HepG2 (cell line): ENCODE results near the gene PJA2. TPM values are rescaled to one million over a fixed set of nuclear protein-coding genes. Genes with fewer than 3 reads are reported as not detected.

Source experiments
- ATAC-seq: fragments of 200-7000 bp; cut with Tn5 transposase; 3 replicates; pipeline ENCODE4 v1.9.1; 2020; ENCODE audit warnings: mild to moderate bottlenecking, moderate library complexity
- BruUV-seq: library from RNA; stranded (reverse); fragments of 400-500 nt; replicated peaks from 2 replicates; lab custom pipeline; 2021; lab: Mats Ljungman, UMichigan
- CTCF ChIA-PET: fragments of 300-600 bp; formaldehyde crosslinking; extraction: SDS; loops from one replicate; lab custom pipeline; 2021; ENCODE audit warnings: low total read pairs, inconsistent platforms, low intra/inter-chr PET ratio; lab: Yijun Ruan, JAX
- POLR2A ChIA-PET: fragments of 350-600 bp; sonication (Branson Sonifier 250); formaldehyde crosslinking; loops from one replicate; lab custom pipeline; 2020; ENCODE audit warnings: antibody characterized with exemption, inconsistent platforms; lab: Yijun Ruan, JAX
- DNase-seq: peaks from one replicate; pipeline ENCODE4 v3.0.0-alpha.2; 2015; ENCODE audit warnings: low spot score
- FAIRE-seq: peaks from 3 replicates; lab custom pipeline; 2011; peaks lifted over from hg19 to GRCh38; lab: Jason Lieb, UNC
- H2AFZ ChIP-seq: one replicate; pipeline ENCODE4 v1.6.1; 2011; ENCODE audit warnings: low read length, inconsistent platforms
- H3K27ac ChIP-seq: fragments of 300-600 bp; 3 replicates; pipeline ENCODE4 v1.8.0; 2011; ENCODE audit warnings: mixed run types, mild to moderate bottlenecking, mixed read lengths, low read length, inconsistent platforms; ENCODE audit not compliant: insufficient read depth; ENCODE audit errors: extremely low read length
- H3K27me3 ChIP-seq, 2 experiments: fragments of 200-600 bp in 1 of 2; 2 replicates in 1 of 2; 3 replicates in 1 of 2; pipeline versions ENCODE4 v1.6.0 to v1.8.0; 2011; ENCODE audit warnings: low read length in 2 of 2, mild to moderate bottlenecking in 2 of 2, moderate library complexity in 2 of 2, inconsistent platforms in 1 of 2; ENCODE audit not compliant: insufficient read depth in 2 of 2, control insufficient read depth in 1 of 2
- H3K36me3 ChIP-seq, 2 experiments: fragments of 200-600 bp in 1 of 2; replicated peaks in 1 of 2; 2 replicates in 1 of 2; 3 replicates in 1 of 2; pipeline versions ENCODE4 v1.5.1 to v1.8.0; 2011; ENCODE audit warnings: low read length in 2 of 2, inconsistent platforms in 1 of 2; ENCODE audit not compliant: insufficient read depth in 2 of 2, control insufficient read depth in 1 of 2
- H3K4me1 ChIP-seq: 2 replicates; pipeline ENCODE4 v1.5.1; 2012; ENCODE audit warnings: low read length, inconsistent platforms; ENCODE audit not compliant: insufficient read depth
- H3K4me2 ChIP-seq: 2 replicates; pipeline ENCODE4 v1.6.0; 2011; ENCODE audit warnings: low read depth, low read length, inconsistent platforms
- H3K4me3 ChIP-seq, 3 experiments: fragments of 200-600 bp in 1 of 3; sonication (generic), shearing (Covaris generic) in 1 of 3; replicated peaks in 1 of 3; 2 replicates each; pipeline ENCODE4 v1.5.1; 2011 to 2016; ENCODE audit warnings: low read length in 3 of 3, inconsistent platforms in 2 of 3, low read depth in 2 of 3, mild to moderate bottlenecking in 2 of 3, control low read depth in 1 of 3, mixed read lengths in 1 of 3; ENCODE audit not compliant: insufficient read depth in 1 of 3
- H3K79me2 ChIP-seq: one replicate; pipeline ENCODE4 v1.6.1; 2011; ENCODE audit warnings: low read length, inconsistent platforms; ENCODE audit not compliant: insufficient read depth
- H3K9ac ChIP-seq: 2 replicates; pipeline ENCODE4 v1.6.0; 2011; ENCODE audit warnings: mild to moderate bottlenecking, low read depth, low read length, inconsistent platforms; ENCODE audit not compliant: insufficient read depth
- H3K9me3 ChIP-seq: 2 replicates; pipeline ENCODE4 v1.5.1; 2012; ENCODE audit warnings: mild to moderate bottlenecking, low read length
- H4K20me1 ChIP-seq: 2 replicates; pipeline ENCODE4 v1.6.0; 2011; ENCODE audit warnings: inconsistent platforms, mild to moderate bottlenecking, low read length, moderate library complexity; ENCODE audit not compliant: insufficient read depth
- CBX1 ChIP-seq: IDR thresholded peaks from one replicate; pipeline ENCODE4 v1.6.1; 2016; ENCODE audit warnings: antibody characterized with exemption, low read depth
- CCAR2 ChIP-seq: fragments of 200-400 bp; formaldehyde crosslinking; optimal IDR thresholded peaks from 2 replicates; pipeline ENCODE3; 2018; ENCODE audit warnings: low read depth, mild to moderate bottlenecking, low read length, moderate library complexity
- DNMT3B ChIP-seq: conservative IDR thresholded peaks from 2 replicates; pipeline ENCODE4 v1.6.1; 2016; ENCODE audit warnings: missing biosample characterization, control low read depth
- FLYWCH1 ChIP-seq: sonication (generic); formaldehyde crosslinking; IDR thresholded peaks from 2 replicates; pipeline ENCODE4 v1.8.1; 2023; ENCODE audit warnings: mild to moderate bottlenecking, missing genetic modification reagents
- FOXA1 ChIP-seq, 2 experiments: fragments of 450-650 bp in 1 of 2; sonication (generic) in 1 of 2; formaldehyde crosslinking in 1 of 2; IDR thresholded peaks; 2 replicates each; pipeline versions ENCODE4 v1.4.0 to v1.6.1; 2016 to 2020; ENCODE audit warnings: missing genetic modification reagents in 1 of 2
- HOXA7 ChIP-seq: sonication (generic); formaldehyde crosslinking; IDR thresholded peaks from 2 replicates; pipeline ENCODE4 v1.8.1; 2022; ENCODE audit warnings: mild to moderate bottlenecking, missing genetic modification reagents, moderate library complexity
- JUND ChIP-seq: sonication (generic); formaldehyde crosslinking; IDR thresholded peaks from 2 replicates; pipeline ENCODE4 v1.8.0; 2022; ENCODE audit warnings: mild to moderate bottlenecking, missing genetic modification reagents
- KDM4B ChIP-seq: sonication (generic); formaldehyde crosslinking; IDR thresholded peaks from 2 replicates; pipeline ENCODE4 v1.4.0; 2020; ENCODE audit warnings: missing genetic modification reagents
- MAFK ChIP-seq, 2 experiments: IDR thresholded peaks in 1 of 2; conservative IDR thresholded peaks in 1 of 2; 2 replicates each; pipeline ENCODE4 v1.6.1; 2011; ENCODE audit warnings: improper control_type of control experiment in 2 of 2, low read length in 2 of 2
- NCOR1 ChIP-seq: fragments of 200-600 bp; sonication (generic); IDR thresholded peaks from 2 replicates; pipeline ENCODE4 v1.7.0; 2017; ENCODE audit warnings: antibody characterized with exemption, low read length, borderline replicate concordance
- PAX8 ChIP-seq: sonication (generic); formaldehyde crosslinking; IDR thresholded peaks from 2 replicates; pipeline ENCODE4 v1.8.0; 2022; ENCODE audit warnings: mild to moderate bottlenecking, missing genetic modification reagents, borderline replicate concordance
- ZNF12 ChIP-seq: sonication (generic); formaldehyde crosslinking; IDR thresholded peaks from 2 replicates; pipeline ENCODE4 v1.5.0; 2020; ENCODE audit warnings: missing genetic modification reagents
- ZNF281 ChIP-seq: sonication (generic); formaldehyde crosslinking; IDR thresholded peaks from 2 replicates; pipeline ENCODE4 v1.4.0; 2020; ENCODE audit warnings: missing genetic modification reagents, borderline replicate concordance
- ZNF740 ChIP-seq: sonication (generic); formaldehyde crosslinking; IDR thresholded peaks from 2 replicates; pipeline ENCODE4 v1.4.0; 2020; ENCODE audit warnings: missing genetic modification reagents
- WGBS: methylation state at CpG from one replicate; pipeline ENCODE4 v1.1.6; 2017; ENCODE audit warnings: low lambda C conversion rate; 5-methylcytosine and 5-hydroxymethylcytosine counted together
- in situ Hi-C: cut with HindIII; loops from 2 replicates; pipeline ENCODE4 v1.10.0; 2017; ENCODE audit warnings: low pct_unique_long_range_greater_than_20kb; ENCODE audit not compliant: extremely low pct_ligation_motif_present
- intact Hi-C: fragments of 100-400 bp; cut with micrococcal nuclease; formaldehyde crosslinking; loops from one replicate; pipeline ENCODE4 v1.10.0; 2022; ENCODE audit not compliant: unreplicated experiment
- polyA plus RNA-seq, 8 experiments: library from polyadenylated mRNA; depleted of rRNA in 3 of 8; stranded (reverse) in 7 of 8; unstranded in 1 of 8; fragments of >200 nt; fragmentation: Illumina TruSeq in 4 of 8; extraction: Trizol in 4 of 8; gene quantifications; 2 replicates each; pipeline versions ENCODE4 v1.2.1 to v1.2.3, GENCODE V29; 2011 to 2016; ENCODE audit warnings: low read depth in 4 of 8, missing spikeins in 1 of 8, mixed read lengths in 1 of 8; ENCODE audit not compliant: insufficient read depth in 1 of 8
- total RNA-seq, 5 experiments: library from RNA; depleted of rRNA; stranded (reverse); fragments of >200 nt; fragmentation: Illumina TruSeq; extraction: Trizol; gene quantifications; 2 replicates each; pipeline ENCODE4 v1.2.3, GENCODE V29; 2016; ENCODE audit warnings: low read depth in 1 of 5

PJA2 gene
- total and polyA plus RNA-seq, 2 of the 13 experiments (the other 11 are each of a cell fraction or from before 2014, with no cell fraction given), result 39.4 to 41.4 TPM

GRCh38 chr5:109455598-109456096, 45.9 kb upstream of the PJA2 start:
- BruUV-seq, result no TSS peak
- no peaks in the 10 kb centered on the region for H3K79me2 ChIP-seq
- TF ChIP-seq ZNF12 (no peak), HOXA7 (CRISPR knock-in tag) (no peak), MAFK (conservative IDR thresholded peaks at IDR 0.05 in 1 of 2, IDR thresholded peaks at IDR 0.05 in 1 of 2; ENCODE audit: low read length in 2 of 2) (peak in 1 of 2 experiments; percentile 50; a peak in 2 of 4 replicates)
- TF ChIP-seq, all 625 proteins: peak for 1
- Histone ChIP-seq H3K4me1 (no peaks in the 10 kb centered on the region), H2AFZ (no peak overlapping the region), H3K36me3 (no peaks in the 10 kb centered on the region), H3K4me3 (no peak overlapping the region), H3K27ac (no peak overlapping the region), H4K20me1 (no peaks in the 10 kb centered on the region), H3K9ac (no peak overlapping the region), H3K4me2 (no peak overlapping the region), H3K27me3 (peaks cover 0 to under 1% of the 10 kb centered on the region in 2 experiments; a peak in 2 of 5 replicates), H3K9me3 (no peaks in the 10 kb centered on the region)
- intact Hi-C loops (no loop called here), in situ Hi-C loops (no loop called here)
- peak; percentile 11 for DNase-seq
- ChIA-PET POLR2A (no interaction called here), CTCF (no interaction called here)
- 3% methylated on average over 3 of the region's 3 CpGs for WGBS
- no peak; the same call in 2 of the 3 replicates for ATAC-seq
- no peak for FAIRE-seq

- H3K4me2 ChIP-seq, result no peak overlapping the region
- no peaks in the 10 kb centered on the region for H3K4me1 ChIP-seq
- no peak for FAIRE-seq
- no peak overlapping the region for H3K27ac ChIP-seq
- 14% methylated on average over 6 of the region's 6 CpGs for WGBS
- H3K4me3 ChIP-seq, result no peak overlapping the region
- H3K79me2 ChIP-seq, result no peaks in the 10 kb centered on the region
- peaks cover 0 to 5% of the 10 kb centered on the region in 2 experiments; a peak in 2 of 5 replicates for H3K27me3 ChIP-seq
- intact Hi-C loops (no loop called here), in situ Hi-C loops (no loop called here)
- POLR2A ChIA-PET, result no interaction called here
- BruUV-seq, result no TSS peak
- no peak overlapping the region for H3K9ac ChIP-seq
- H4K20me1 ChIP-seq, result no peaks in the 10 kb centered on the region
- no peak overlapping the region for H2AFZ ChIP-seq
- CTCF ChIA-PET, result no interaction called here
- no peaks in the 10 kb centered on the region for H3K9me3 ChIP-seq
- ATAC-seq, result no peak
- no peak for DNase-seq
- H3K36me3 ChIP-seq, result no peaks in the 10 kb centered on the region
- TF ChIP-seq JUND (CRISPR knock-in tag), result no peak
- no peak for TF ChIP-seq DNMT3B (CRISPR knock-in tag)
- no peak for TF ChIP-seq ZNF740 (CRISPR knock-in tag)
- TF ChIP-seq FLYWCH1 (CRISPR knock-in tag), result no peak
- no peak for TF ChIP-seq KDM4B (CRISPR knock-in tag)
- TF ChIP-seq CCAR2, result no peak
- TF ChIP-seq NCOR1, result no peak
- TF ChIP-seq PAX8 (CRISPR knock-in tag), result no peak
- no peak for TF ChIP-seq FOXA1 (IDR thresholded peaks at IDR 0.05)
- TF ChIP-seq FOXA1 (CRISPR knock-in tag; IDR thresholded peaks at IDR 0.05), result no peak
- TF ChIP-seq CBX1, result no peak
- no peak for TF ChIP-seq ZNF281 (CRISPR knock-in tag)
Measured at GRCh38 chr5:109454731-109455505, 45.1 kb upstream of the PJA2 start.
